IMR-90 (cell line): ENCODE measurements around the gene SCAMP4. TPM values are rescaled to one million over a fixed set of nuclear protein-coding genes. Genes with fewer than 3 reads are reported as not detected.

Source experiments
- ATAC-seq: fragments of 200-7000 bp; cut with Tn5 transposase; 2 replicates; pipeline ENCODE4 v1.9.1; 2020; ENCODE audit warnings: low read depth, mild to moderate bottlenecking, moderate library complexity
- BruUV-seq: library from RNA; stranded (reverse); fragments of 400-500 nt; replicated peaks from 2 replicates; lab custom pipeline; 2021; lab: Mats Ljungman, UMichigan
- CTCF ChIA-PET: fragments of 300-600 bp; formaldehyde crosslinking; extraction: SDS; loops from one replicate; lab custom pipeline; 2021; ENCODE audit warnings: antibody characterized with exemption; lab: Yijun Ruan, JAX
- POLR2A ChIA-PET: fragments of 300-600 bp; sonication (Branson Sonifier 250); formaldehyde crosslinking; loops from one replicate; lab custom pipeline; 2022; ENCODE audit warnings: antibody characterized with exemption; ENCODE audit not compliant: unreplicated experiment; lab: Charles Lee
- DNase-seq: peaks from one replicate; pipeline ENCODE4 v3.0.0; 2013
- H2AFZ ChIP-seq: replicated peaks from 2 replicates; pipeline ENCODE3; 2013; ENCODE audit warnings: low read length, mild to moderate bottlenecking; ENCODE audit not compliant: poor library complexity
- H2AK5ac ChIP-seq: 2 replicates; pipeline ENCODE4 v1.6.1; 2013; ENCODE audit warnings: low read depth, low read length, inconsistent platforms
- H2AK9ac ChIP-seq: replicated peaks from 2 replicates; pipeline ENCODE3; 2013; ENCODE audit warnings: mild to moderate bottlenecking, low read depth, low read length, moderate library complexity; ENCODE audit not compliant: poor library complexity
- H2BK120ac ChIP-seq: 2 replicates; pipeline ENCODE4 v1.6.1; 2013; ENCODE audit warnings: low read depth, low read length, inconsistent platforms
- H2BK15ac ChIP-seq: 3 replicates; pipeline ENCODE4 v1.6.1; 2013; ENCODE audit warnings: low read depth, low read length, inconsistent platforms
- H2BK20ac ChIP-seq: 2 replicates; pipeline ENCODE4 v1.6.1; 2013; ENCODE audit warnings: low read depth, mild to moderate bottlenecking, inconsistent platforms, low read length, moderate library complexity
- H2BK5ac ChIP-seq: 2 replicates; pipeline ENCODE4 v1.6.1; 2013; ENCODE audit warnings: mild to moderate bottlenecking, low read depth, low read length, inconsistent platforms; ENCODE audit not compliant: poor library complexity, severe bottlenecking
- H3K14ac ChIP-seq: replicated peaks from 2 replicates; pipeline ENCODE4 v1.6.1; 2013; ENCODE audit warnings: low read depth, low read length, inconsistent platforms
- H3K18ac ChIP-seq: 2 replicates; pipeline ENCODE4 v1.6.1; 2013; ENCODE audit warnings: low read depth, low read length, control low read depth
- H3K23ac ChIP-seq: 2 replicates; pipeline ENCODE4 v1.6.1; 2013; ENCODE audit warnings: low read depth, low read length, inconsistent platforms
- H3K27ac ChIP-seq: 2 replicates; pipeline ENCODE4 v1.5.1; 2013; ENCODE audit warnings: mild to moderate bottlenecking, control low read depth, low read length; ENCODE audit not compliant: insufficient read depth
- H3K27me3 ChIP-seq: 2 replicates; pipeline ENCODE4 v1.6.1; 2013; ENCODE audit warnings: low read length; ENCODE audit not compliant: control insufficient read depth, insufficient read depth
- H3K36me3 ChIP-seq: 2 replicates; pipeline ENCODE4 v1.6.1; 2013; ENCODE audit warnings: low read length, mixed read lengths; ENCODE audit not compliant: control insufficient read depth, insufficient read depth
- H3K4ac ChIP-seq: 2 replicates; pipeline ENCODE4 v1.6.1; 2013; ENCODE audit warnings: low read depth, low read length, inconsistent platforms
- H3K4me1 ChIP-seq: 2 replicates; pipeline ENCODE4 v1.6.1; 2013; ENCODE audit warnings: low read length, mixed read lengths; ENCODE audit not compliant: control insufficient read depth, insufficient read depth
- H3K4me2 ChIP-seq: 2 replicates; pipeline ENCODE4 v1.6.1; 2013; ENCODE audit warnings: low read depth, mild to moderate bottlenecking, control low read depth, low read length, moderate library complexity
- H3K4me3 ChIP-seq: 2 replicates; pipeline ENCODE4 v1.5.1; 2013; ENCODE audit warnings: low read depth, mild to moderate bottlenecking, control low read depth, low read length, moderate library complexity; ENCODE audit not compliant: insufficient read depth
- H3K56ac ChIP-seq: 2 replicates; pipeline ENCODE4 v1.6.1; 2013; ENCODE audit warnings: low read length, inconsistent platforms; ENCODE audit not compliant: insufficient read depth; ENCODE audit errors: extremely low read depth
- H3K79me1 ChIP-seq, 2 experiments: 2 replicates each; pipeline ENCODE4 v1.6.1; 2013; ENCODE audit warnings: low read length in 2 of 2, inconsistent platforms in 1 of 2, low read depth in 1 of 2
- H3K9ac ChIP-seq: 2 replicates; pipeline ENCODE4 v1.6.1; 2013; ENCODE audit warnings: low read depth, low read length, control low read depth
- H3K9me1 ChIP-seq: 2 replicates; pipeline ENCODE4 v1.6.1; 2013; ENCODE audit warnings: low read length, inconsistent platforms; ENCODE audit not compliant: insufficient read depth
- H3K9me3 ChIP-seq: 2 replicates; pipeline ENCODE4 v1.6.1; 2013; ENCODE audit warnings: low read length; ENCODE audit not compliant: control insufficient read depth, insufficient read depth
- H4K20me1 ChIP-seq: 2 replicates; pipeline ENCODE4 v1.6.1; 2013; ENCODE audit warnings: low read length, inconsistent platforms; ENCODE audit not compliant: insufficient read depth
- H4K5ac ChIP-seq: 2 replicates; pipeline ENCODE4 v1.6.1; 2013; ENCODE audit warnings: mild to moderate bottlenecking, low read depth, low read length, control low read depth
- H4K8ac ChIP-seq, 2 experiments: 2 replicates each; pipeline ENCODE4 v1.6.1; 2013; ENCODE audit warnings: low read depth in 2 of 2, low read length in 2 of 2, control low read depth in 1 of 2, inconsistent platforms in 1 of 2
- H4K91ac ChIP-seq: 2 replicates; pipeline ENCODE4 v1.6.1; 2013; ENCODE audit warnings: low read depth, low read length, inconsistent platforms; ENCODE audit not compliant: insufficient read depth
- BHLHE40 ChIP-seq: fragments of 150-350 bp; IDR thresholded peaks from 2 replicates; pipeline ENCODE4 v1.6.1; 2016; ENCODE audit warnings: mild to moderate bottlenecking, low read depth, low read length
- CEBPB ChIP-seq: IDR thresholded peaks from 2 replicates; pipeline ENCODE4 v1.6.1; 2012; ENCODE audit warnings: low read depth, low read length, improper control_type of control experiment
- CHD1 ChIP-seq: IDR thresholded peaks from 2 replicates; pipeline ENCODE4 v1.6.1; 2012; ENCODE audit warnings: low read depth, low read length, improper control_type of control experiment
- FOS ChIP-seq: fragments of 150-350 bp; IDR thresholded peaks from 2 replicates; pipeline ENCODE4 v1.6.1; 2016; ENCODE audit warnings: low read depth, low read length
- MAFK ChIP-seq: IDR thresholded peaks from 2 replicates; pipeline ENCODE4 v1.6.1; 2012; ENCODE audit warnings: low read depth, low read length, improper control_type of control experiment
- MAZ ChIP-seq: IDR thresholded peaks from 2 replicates; pipeline ENCODE4 v1.6.1; 2012; ENCODE audit warnings: low read depth, mild to moderate bottlenecking, low read length, improper control_type of control experiment, moderate library complexity, borderline replicate concordance
- MXI1 ChIP-seq: IDR thresholded peaks from 2 replicates; pipeline ENCODE4 v1.6.1; 2012; ENCODE audit warnings: low read depth, mild to moderate bottlenecking, low read length, moderate library complexity, borderline replicate concordance
- NFE2L2 ChIP-seq: fragments of 150-350 bp; IDR thresholded peaks from 2 replicates; pipeline ENCODE4 v1.6.1; 2016; ENCODE audit warnings: low read depth, mild to moderate bottlenecking, low read length
- POLR2A ChIP-seq: IDR thresholded peaks from 2 replicates; pipeline ENCODE4 v1.6.1; 2012; ENCODE audit warnings: mild to moderate bottlenecking, low read depth, low read length
- RAD21 ChIP-seq: IDR thresholded peaks from 2 replicates; pipeline ENCODE4 v1.6.1; 2012; ENCODE audit warnings: low read length, improper control_type of control experiment
- RCOR1 ChIP-seq: IDR thresholded peaks from 2 replicates; pipeline ENCODE4 v1.6.1; 2012; ENCODE audit warnings: mild to moderate bottlenecking, low read length, improper control_type of control experiment; ENCODE audit not compliant: insufficient replicate concordance
- RFX5 ChIP-seq: IDR thresholded peaks from 2 replicates; pipeline ENCODE4 v1.8.0; 2012; ENCODE audit warnings: low read depth, mild to moderate bottlenecking, low read length, moderate library complexity
- SMC3 ChIP-seq: fragments of 150-350 bp; IDR thresholded peaks from 2 replicates; pipeline ENCODE4 v1.6.1; 2016; ENCODE audit warnings: low read depth, mild to moderate bottlenecking, antibody characterized with exemption, low read length, moderate library complexity
- WGBS, 2 experiments: methylation state at CpG; one replicate each; pipeline versions ENCODE4 v1.1.5 to v1.1.7; 2013; ENCODE audit warnings: missing lambda C conversion rate in 2 of 2; ENCODE audit not compliant: insufficient read length in 1 of 2; ENCODE audit errors: extremely low coverage in 2 of 2; 5-methylcytosine and 5-hydroxymethylcytosine counted together
- dilution Hi-C: fragments of 300-500 bp; cut with HindIII; formaldehyde crosslinking; loops from one replicate; pipeline ENCODE4 v1.14.3; 2018; ENCODE audit warnings: low sequenced_read_pairs; ENCODE audit not compliant: unreplicated experiment
- in situ Hi-C: fragments of 300-500 bp; cut with MboI; formaldehyde crosslinking; loops from 3 replicates; pipeline ENCODE4 v1.14.3; 2019; ENCODE audit warnings: low sequenced_read_pairs, inconsistent platforms, mixed read lengths
- intact Hi-C: fragments of 100-400 bp; cut with micrococcal nuclease; formaldehyde crosslinking; loops from 2 replicates; pipeline ENCODE4 v1.10.0; 2022
- polyA plus RNA-seq, 3 experiments: library from polyadenylated mRNA; depleted of rRNA; stranded (reverse); fragments of >200 nt; gene quantifications; 2 replicates each; pipeline ENCODE4 v1.2.3, GENCODE V29; 2012; ENCODE audit warnings: low replicate concordance in 1 of 3
- total RNA-seq: library from RNA; depleted of rRNA; stranded (reverse); fragments of >200 nt; gene quantifications from 2 replicates; pipeline ENCODE4 v1.2.3, GENCODE V29; 2012
- TF ChIP-seq, protein P1 (sequence below): fragments of 150-350 bp; IDR thresholded peaks from 2 replicates; pipeline ENCODE4 v1.6.1; 2017; ENCODE audit warnings: mild to moderate bottlenecking, antibody characterized with exemption, low read length, low read depth
- TF ChIP-seq, protein P2 (sequence below): fragments of 150-350 bp; IDR thresholded peaks from 2 replicates; pipeline ENCODE4 v1.6.1; 2016; ENCODE audit warnings: low read depth, mild to moderate bottlenecking, low read length, moderate library complexity, borderline replicate concordance

SCAMP4 gene
- total and polyA plus RNA-seq, 2 of the 4 experiments (the other 2 are of a cell fraction), result 16.1 to 28.1 TPM

DNA sequence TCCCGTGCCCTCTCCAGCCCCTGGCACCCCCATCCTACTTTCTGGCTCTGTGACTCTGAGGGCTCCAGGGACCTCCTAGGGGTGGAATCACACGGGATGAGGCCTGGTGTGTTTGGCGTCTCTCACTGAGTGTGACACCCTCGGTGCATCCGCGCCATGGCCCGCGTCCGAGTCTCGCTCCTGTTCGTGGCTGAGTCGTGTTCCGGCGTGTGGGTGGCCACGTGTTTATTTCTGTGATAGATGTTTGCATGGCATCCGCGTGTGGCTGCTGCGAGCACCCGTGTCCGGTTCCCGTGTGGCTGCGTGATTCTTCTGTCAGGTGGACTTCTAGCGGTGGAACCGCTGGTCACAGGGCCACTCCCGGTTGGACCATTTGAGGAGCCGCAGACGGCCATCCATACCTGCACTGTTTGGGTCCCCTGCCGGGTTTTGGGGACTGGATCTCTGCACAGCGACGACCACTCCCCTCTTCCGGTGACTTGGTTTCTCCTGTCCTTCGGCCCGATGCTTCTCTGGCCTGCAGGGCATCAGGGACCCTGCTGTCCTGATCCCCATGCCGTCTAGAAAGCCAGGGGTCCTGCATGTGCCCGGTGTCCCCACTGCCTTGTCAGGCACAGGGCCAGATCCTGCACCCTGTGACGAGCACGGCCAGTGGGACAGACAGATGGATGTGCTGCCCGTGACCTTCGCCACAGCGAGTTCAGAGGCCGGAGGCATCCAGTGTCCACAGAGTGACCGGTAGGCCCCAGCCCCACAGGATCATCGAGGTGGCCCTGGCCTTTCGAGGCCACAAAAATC, 44.3 kb downstream of the SCAMP4 start (continued):
- no peak for TF ChIP-seq RAD21

DNA sequence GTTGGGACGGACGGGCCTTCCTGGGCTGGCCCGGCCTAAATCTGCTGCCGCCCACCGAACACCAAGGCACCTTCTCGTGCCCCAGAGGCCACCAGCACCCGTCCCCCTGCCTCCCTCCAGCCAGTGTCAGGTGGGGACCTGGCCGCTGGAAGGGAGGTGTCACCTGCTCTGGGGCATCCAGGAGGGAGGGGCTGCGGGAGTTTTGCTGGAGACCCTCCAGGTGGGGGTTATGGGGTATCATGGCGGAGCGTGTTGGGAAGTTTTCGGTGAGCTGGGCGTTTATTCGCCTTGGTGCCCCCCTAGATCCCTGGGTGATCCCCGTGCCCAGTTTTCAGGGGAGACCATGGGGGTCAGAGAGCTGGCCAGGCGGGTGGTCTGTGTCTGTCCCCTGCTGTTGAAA, 45.4 kb downstream of the SCAMP4 start:
- peaks cover 5 to 72% of the 10 kb centered on the region in 2 experiments; a peak in 2 of 4 replicates for H3K79me1 ChIP-seq
- no peaks in the 10 kb centered on the region for H3K27me3 ChIP-seq
- CTCF ChIA-PET, result no interaction called here
- H2AFZ ChIP-seq, result no peak overlapping the region
- no peak overlapping the region for H2AK9ac ChIP-seq
- dilution Hi-C loops (no loop called here), intact Hi-C loops (no loop called here), in situ Hi-C loops (no loop called here)
- no peak overlapping the region for H3K14ac ChIP-seq
- H2BK15ac ChIP-seq, result no peak overlapping the region
- H2BK20ac ChIP-seq, result no peak overlapping the region
- H3K9me3 ChIP-seq, result no peaks in the 10 kb centered on the region
- no TSS peak for BruUV-seq
- H4K5ac ChIP-seq, result no peak overlapping the region
- peaks cover 19% of the 10 kb centered on the region; the same call in 1 of the 2 replicates for H3K36me3 ChIP-seq
- H4K8ac ChIP-seq, result no peak overlapping the region
- no peak overlapping the region for H3K4me2 ChIP-seq
- POLR2A ChIA-PET, result no interaction called here
- H4K20me1 ChIP-seq, result peaks cover 88% of the 10 kb centered on the region
- no peak overlapping the region for H3K4me3 ChIP-seq
- DNase-seq, result no peak
- no peaks in the 10 kb centered on the region for H3K4me1 ChIP-seq
- H2BK120ac ChIP-seq, result no peak overlapping the region
- no peak overlapping the region for H3K23ac ChIP-seq
- H2AK5ac ChIP-seq, result no peak overlapping the region
- H3K18ac ChIP-seq, result no peak overlapping the region
- H3K9me1 ChIP-seq, result peaks cover 2% of the 10 kb centered on the region; the same call in 1 of the 2 replicates
- 100% methylated on average over 7 of the region's 16 CpGs; no CpG with 5 or more reads in 1 of the 2 experiments for WGBS, 2 experiments
- H3K4ac ChIP-seq, result no peak overlapping the region
- no peak overlapping the region for H2BK5ac ChIP-seq
- no peak overlapping the region for H3K27ac ChIP-seq
- no peak overlapping the region for H4K91ac ChIP-seq
- no peak overlapping the region for H3K56ac ChIP-seq
- H3K9ac ChIP-seq, result no peak overlapping the region
- no peak for ATAC-seq
- TF ChIP-seq NFE2L2 (no peak), FOS (no peak), MAFK (no peak), RAD21 (no peak), RCOR1 (no peak), MAZ (no peak), CEBPB (no peak), SMC3 (no peak), RFX5 (no peak), MXI1 (no peak), BHLHE40 (no peak), CHD1 (no peak), POLR2A (no peak)
- TF ChIP-seq, protein P1, sequence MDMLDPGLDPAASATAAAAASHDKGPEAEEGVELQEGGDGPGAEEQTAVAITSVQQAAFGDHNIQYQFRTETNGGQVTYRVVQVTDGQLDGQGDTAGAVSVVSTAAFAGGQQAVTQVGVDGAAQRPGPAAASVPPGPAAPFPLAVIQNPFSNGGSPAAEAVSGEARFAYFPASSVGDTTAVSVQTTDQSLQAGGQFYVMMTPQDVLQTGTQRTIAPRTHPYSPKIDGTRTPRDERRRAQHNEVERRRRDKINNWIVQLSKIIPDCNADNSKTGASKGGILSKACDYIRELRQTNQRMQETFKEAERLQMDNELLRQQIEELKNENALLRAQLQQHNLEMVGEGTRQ, result no peak
- TF ChIP-seq, protein P2, sequence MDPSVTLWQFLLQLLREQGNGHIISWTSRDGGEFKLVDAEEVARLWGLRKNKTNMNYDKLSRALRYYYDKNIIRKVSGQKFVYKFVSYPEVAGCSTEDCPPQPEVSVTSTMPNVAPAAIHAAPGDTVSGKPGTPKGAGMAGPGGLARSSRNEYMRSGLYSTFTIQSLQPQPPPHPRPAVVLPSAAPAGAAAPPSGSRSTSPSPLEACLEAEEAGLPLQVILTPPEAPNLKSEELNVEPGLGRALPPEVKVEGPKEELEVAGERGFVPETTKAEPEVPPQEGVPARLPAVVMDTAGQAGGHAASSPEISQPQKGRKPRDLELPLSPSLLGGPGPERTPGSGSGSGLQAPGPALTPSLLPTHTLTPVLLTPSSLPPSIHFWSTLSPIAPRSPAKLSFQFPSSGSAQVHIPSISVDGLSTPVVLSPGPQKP, result no peak
